Fibroblast of villous mesenchyme (primary cell): ENCODE measurements around the gene MBOAT7. TPM values are rescaled to one million over a fixed set of nuclear protein-coding genes. Genes with fewer than 3 reads are reported as not detected.

Source experiments
- DNase-seq: peaks from one replicate; pipeline ENCODE4 v3.0.0-alpha.2; 2010; ENCODE audit warnings: low read depth
- H3K4me3 ChIP-seq: 2 replicates; pipeline ENCODE4 v1.5.1; 2011; ENCODE audit warnings: low read depth, mild to moderate bottlenecking, low read length
- CTCF ChIP-seq: IDR thresholded peaks from 2 replicates; pipeline ENCODE4 v1.5.1; 2012; ENCODE audit warnings: low read depth, mild to moderate bottlenecking, low read length; ENCODE audit not compliant: insufficient read depth
- total RNA-seq: library from RNA; depleted of rRNA; stranded (reverse); fragments of >200 nt; gene quantifications from 2 replicates; pipeline ENCODE4 v1.2.3, GENCODE V29; 2012

MBOAT7 gene
- total RNA-seq, 1 donor, result 73.4 TPM

- TF ChIP-seq CTCF, result no peak
- no peak for DNase-seq
Observed at GRCh38 chr19:54149021-54149812, 40.2 kb downstream of the MBOAT7 start.

GRCh38 chr19:54148158-54148557 lies 41.2 kb downstream of the MBOAT7 start:
- DNase-seq, result no peak
- no peak for TF ChIP-seq CTCF
- H3K4me3 ChIP-seq, result no peak overlapping the region

More at GRCh38 chr19:54149021-54149812, 40.2 kb downstream of the MBOAT7 start:
- H3K4me3 ChIP-seq, result no peak overlapping the region

- DNase-seq, result no peak
- no peak overlapping the region for H3K4me3 ChIP-seq
- no peak for TF ChIP-seq CTCF
Observed at GRCh38 chr19:54147676-54148075, 41.7 kb downstream of the MBOAT7 start.

GRCh38 chr19:54145541-54146158 lies 43.7 kb downstream of the MBOAT7 start:
- no peak overlapping the region for H3K4me3 ChIP-seq
- TF ChIP-seq CTCF, result no peak
- DNase-seq, result no peak

GRCh38 chr19:54142166-54142780 lies 47.1 kb downstream of the MBOAT7 start:
- H3K4me3 ChIP-seq, result no peak overlapping the region
- no peak for TF ChIP-seq CTCF
- no peak for DNase-seq

- TF ChIP-seq CTCF, result no peak
- DNase-seq, result peak; percentile 31
- no peak overlapping the region for H3K4me3 ChIP-seq
Observed at GRCh38 chr19:54141356-54141755, 48.0 kb downstream of the MBOAT7 start.
